Right cardiac atrium (tissue), 5 donors: ENCODE data around the gene JMJD6. TPM values are rescaled to one million over a fixed set of nuclear protein-coding genes. Genes with fewer than 3 reads are reported as not detected.
"Not testable (repeated sequence)": the region's sequence is repeated elsewhere in the genome, so short reads cannot be mapped to it uniquely, and the experiment has no call there.

Source experiments
- ATAC-seq, 2 donors: fragments of 200-7000 bp; cut with Tn5 transposase; one replicate each; pipeline versions ENCODE4 v1.8.0 to v1.9.1; 2020; ENCODE audit warnings: moderate library complexity in 2 of 2, mild to moderate bottlenecking in 1 of 2
- DNase-seq, 3 donors: peaks; one replicate each; pipeline ENCODE4 v3.0.0-alpha.2; 2020
- H3K27ac ChIP-seq: one replicate; pipeline ENCODE4 v1.5.1; 2013; ENCODE audit warnings: mild to moderate bottlenecking, low read length, control low read depth, moderate library complexity
- H3K27me3 ChIP-seq: one replicate; pipeline ENCODE4 v1.6.1; 2013; ENCODE audit not compliant: control insufficient read depth, insufficient read depth
- H3K4me1 ChIP-seq: one replicate; pipeline ENCODE4 v1.6.1; 2013; ENCODE audit warnings: low read length; ENCODE audit not compliant: control insufficient read depth, insufficient read depth
- H3K4me3 ChIP-seq: one replicate; pipeline ENCODE4 v1.5.1; 2013; ENCODE audit warnings: low read length, control low read depth
- H3K9me3 ChIP-seq: one replicate; pipeline ENCODE4 v1.6.1; 2013; ENCODE audit warnings: low read length; ENCODE audit not compliant: control insufficient read depth
- WGBS: extraction: QIAGEN DNeasy Blood & Tissue Kit; methylation state at CpG from one replicate; pipeline ENCODE4 v1.1.7; 2013; 5-methylcytosine and 5-hydroxymethylcytosine counted together
- intact Hi-C, 4 donors: fragments of 100-400 bp; cut with DNase I; formaldehyde crosslinking; loops; one replicate each; pipeline versions ENCODE4 v1.11.0 to v1.14.0; 2022 to 2023
- polyA plus RNA-seq: library from polyadenylated mRNA; stranded (reverse); fragments of 200-250 nt; gene quantifications from one replicate; pipeline ENCODE4 v1.2.3, GENCODE V29; 2013
- total RNA-seq, 4 donors: library from RNA; stranded (reverse); fragmentation: NEBNext Ultra II Directional; extraction: Animal tissue kit (Norgen Biotek cat#: 25700); gene quantifications; one replicate each; pipeline ENCODE4 v1.2.1, GENCODE V29; 2021
- donor health status: healthy with polysubstance abuse.
- donor health status: DM: no; HTN: yes; CAD: no.
- donor health status: DM: no; HTN: no; CAD: no.
- donor health status: DM: no; HTN: yes; CAD: no; lungs with severe emphysema.
- donor health status: DM: yes; HTN: yes; CAD: no.

JMJD6 gene
- total and polyA plus RNA-seq, 5 donors: 36.7 to 58.8 (median 56.1) TPM

DNA sequence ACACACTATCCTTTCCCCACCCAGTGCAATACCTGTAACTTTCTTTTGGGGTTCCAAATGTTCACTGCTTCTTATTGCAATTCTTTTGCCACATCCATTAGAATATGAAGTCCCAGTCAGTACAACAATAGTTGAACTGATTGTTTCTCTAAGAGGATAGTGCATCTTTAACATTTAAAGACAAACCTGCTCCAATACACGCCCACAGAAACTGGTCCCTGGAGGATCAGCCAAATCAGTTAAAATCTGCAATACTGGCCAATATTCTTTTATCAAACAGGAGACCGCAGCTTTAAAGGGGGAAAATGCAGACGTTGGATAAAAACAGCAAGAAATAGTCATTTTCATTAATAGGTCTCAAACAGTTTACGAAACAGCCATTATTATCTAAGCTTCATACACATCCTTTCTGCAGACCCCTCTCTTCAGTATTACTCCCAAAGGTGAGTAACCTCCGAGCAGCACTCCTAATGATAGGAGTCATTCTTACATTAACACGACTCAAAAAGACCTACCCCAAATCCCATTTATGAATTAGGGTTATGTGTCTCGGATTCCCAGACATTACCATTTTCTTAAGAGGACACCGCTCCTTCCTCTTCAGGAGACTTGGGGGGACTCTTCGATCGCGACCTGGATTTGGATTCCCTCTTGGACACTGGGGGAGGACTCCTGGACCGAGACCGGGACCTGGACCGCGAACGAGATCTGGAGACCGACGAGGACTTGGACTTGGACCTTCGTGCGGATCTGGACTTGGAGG lies 9.4 kb upstream of the JMJD6 start:
- H3K4me3 ChIP-seq: peak overlapping the region; percentile 74
- no peak for ATAC-seq
- intact Hi-C loops: no loop called here
- peaks cover 2% of the 10 kb centered on the region for H3K4me1 ChIP-seq
- H3K27ac ChIP-seq: peak overlapping the region; percentile 81
- H3K9me3 ChIP-seq: no peaks in the 10 kb centered on the region
- 1% methylated on average over 20 of the region's 20 CpGs for WGBS
- no peaks in the 10 kb centered on the region for H3K27me3 ChIP-seq
- DNase-seq: no peak

DNA sequence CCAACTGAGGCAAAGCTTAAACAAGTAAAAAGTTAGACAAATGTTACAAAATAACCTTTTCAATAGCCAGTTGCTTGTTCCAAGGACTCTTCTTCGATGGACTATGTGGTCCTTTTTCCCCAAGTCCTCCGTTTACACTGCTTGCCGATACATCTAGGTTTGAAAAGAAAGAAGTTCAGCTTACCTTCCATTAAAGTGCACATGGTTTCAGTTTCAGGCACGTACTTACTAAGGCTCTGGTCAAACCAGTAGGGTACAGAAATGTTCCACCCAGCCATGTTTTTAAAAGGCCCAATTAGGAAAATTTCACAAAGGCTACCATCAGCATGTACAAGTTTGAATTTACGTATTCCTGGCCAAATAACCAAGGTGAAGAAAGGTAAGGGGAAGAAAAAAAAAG lies 8.6 kb upstream of the JMJD6 start:
- DNase-seq: no peak
- ATAC-seq: no peak
- 14% methylated on average over 5 of the region's 5 CpGs for WGBS
- no peaks in the 10 kb centered on the region for H3K9me3 ChIP-seq
- intact Hi-C loops: no loop called here
- H3K27me3 ChIP-seq: no peaks in the 10 kb centered on the region
- H3K4me1 ChIP-seq: peaks cover 2% of the 10 kb centered on the region
- H3K4me3 ChIP-seq: peak overlapping the region; percentile 74
- no peak overlapping the region for H3K27ac ChIP-seq

DNA sequence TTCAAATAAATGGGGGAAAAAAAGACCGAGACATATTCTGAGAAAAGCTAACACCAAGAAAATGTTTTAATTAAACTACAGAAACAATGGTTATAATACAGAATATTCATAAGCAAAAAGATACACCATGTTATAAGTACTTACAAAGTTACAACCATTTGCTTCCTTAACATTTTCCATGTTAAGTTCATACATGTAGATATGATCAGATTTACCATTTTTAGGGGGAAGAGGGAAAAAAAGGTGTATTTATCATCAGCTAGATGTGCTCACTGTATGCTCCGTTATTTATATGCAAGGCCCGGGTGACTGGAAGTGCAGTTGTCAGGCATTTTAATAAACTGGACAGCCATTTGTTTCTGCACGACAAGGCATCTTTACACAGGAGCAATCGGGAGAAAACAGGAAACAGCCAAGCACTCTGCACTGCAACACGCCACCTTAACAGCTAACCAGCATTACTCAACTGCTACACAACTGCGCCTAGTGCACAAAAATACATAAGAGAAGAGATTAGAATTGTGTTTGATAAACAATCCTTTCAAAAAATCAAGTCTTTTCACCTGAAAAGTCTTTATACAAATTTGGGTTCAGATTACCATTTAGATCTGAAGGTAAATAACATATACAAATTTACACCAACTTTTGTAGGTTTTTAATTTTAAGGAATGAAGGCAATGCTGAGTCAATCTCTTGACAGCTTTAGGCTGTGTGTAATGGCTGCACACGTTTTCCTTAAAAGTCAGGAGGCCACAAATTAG lies 7.9 kb upstream of the JMJD6 start:
- intact Hi-C loops: no loop called here
- Histone ChIP-seq H3K27ac (no peak overlapping the region), H3K27me3 (no peaks in the 10 kb centered on the region), H3K4me3 (peak overlapping the region; percentile 27), H3K4me1 (peaks cover 2% of the 10 kb centered on the region), H3K9me3 (no peaks in the 10 kb centered on the region)
- no peak for ATAC-seq
- 16% methylated on average over 8 of the region's 8 CpGs for WGBS
- no peak for DNase-seq

DNA sequence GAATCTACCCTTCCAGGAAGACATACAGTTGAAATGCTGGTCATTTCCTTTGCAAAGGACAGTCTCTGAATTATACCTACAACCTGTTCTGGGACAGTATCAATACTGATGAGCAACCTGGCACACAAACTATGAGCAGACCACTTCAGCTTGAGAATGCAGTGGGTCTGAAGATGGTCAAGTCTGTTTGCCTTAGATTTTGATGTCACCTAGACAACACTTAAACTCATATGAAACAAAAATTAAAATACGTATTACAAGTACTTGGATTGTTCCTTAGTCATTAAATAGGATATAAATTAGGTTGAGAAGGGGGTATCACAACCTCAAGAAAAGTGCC lies 7.2 kb upstream of the JMJD6 start:
- H3K27me3 ChIP-seq: no peaks in the 10 kb centered on the region
- DNase-seq: no peak
- WGBS: 62% methylated on average over 1 of the region's 1 CpG
- ATAC-seq: no peak
- peaks cover 2% of the 10 kb centered on the region for H3K4me1 ChIP-seq
- no peak overlapping the region for H3K4me3 ChIP-seq
- intact Hi-C loops: no loop called here
- H3K9me3 ChIP-seq: no peaks in the 10 kb centered on the region
- no peak overlapping the region for H3K27ac ChIP-seq

DNA sequence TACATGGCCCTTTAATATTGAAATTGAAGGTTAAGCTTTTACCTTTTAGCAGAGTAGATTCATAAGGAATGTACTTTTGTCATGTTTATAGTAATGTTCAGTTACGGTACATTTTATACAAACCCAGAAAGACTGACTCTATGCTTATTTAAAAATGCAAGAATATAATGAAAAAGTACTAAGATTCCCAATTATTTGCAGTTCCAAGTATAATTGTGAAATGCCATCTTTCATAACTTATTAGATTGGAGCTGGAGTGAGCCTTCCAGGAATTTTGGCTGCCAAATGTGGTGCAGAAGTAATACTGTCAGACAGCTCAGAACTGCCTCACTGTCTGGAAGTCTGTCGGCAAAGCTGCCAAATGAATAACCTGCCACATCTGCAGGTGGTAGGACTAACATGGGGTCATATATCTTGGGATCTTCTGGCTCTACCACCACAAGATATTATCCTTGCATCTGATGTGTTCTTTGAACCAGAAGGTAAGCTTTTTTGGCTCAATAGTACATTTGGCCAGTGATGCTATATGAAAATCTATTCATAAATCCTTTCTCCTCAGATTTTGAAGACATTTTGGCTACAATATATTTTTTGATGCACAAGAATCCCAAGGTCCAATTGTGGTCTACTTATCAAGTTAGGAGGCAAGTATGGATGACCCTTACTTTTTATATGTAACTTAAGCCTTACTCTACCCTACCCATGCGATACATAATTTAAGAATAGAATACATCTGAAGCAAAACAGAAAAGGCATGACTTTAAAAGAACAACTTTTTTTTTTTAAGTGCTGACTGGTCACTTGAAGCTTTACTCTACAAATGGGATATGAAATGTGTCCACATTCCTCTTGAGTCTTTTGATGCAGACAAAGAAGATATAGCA lies 6.6 kb upstream of the JMJD6 start:
- DNase-seq (no peak), ATAC-seq (no peak)
- intact Hi-C loops: no loop called here
- H3K4me1 ChIP-seq: peaks cover 2% of the 10 kb centered on the region
- H3K4me3 ChIP-seq: no peak overlapping the region
- no peaks in the 10 kb centered on the region for H3K9me3 ChIP-seq
- H3K27me3 ChIP-seq: no peaks in the 10 kb centered on the region
- 66% methylated on average over 3 of the region's 3 CpGs for WGBS
- H3K27ac ChIP-seq: no peak overlapping the region

DNA sequence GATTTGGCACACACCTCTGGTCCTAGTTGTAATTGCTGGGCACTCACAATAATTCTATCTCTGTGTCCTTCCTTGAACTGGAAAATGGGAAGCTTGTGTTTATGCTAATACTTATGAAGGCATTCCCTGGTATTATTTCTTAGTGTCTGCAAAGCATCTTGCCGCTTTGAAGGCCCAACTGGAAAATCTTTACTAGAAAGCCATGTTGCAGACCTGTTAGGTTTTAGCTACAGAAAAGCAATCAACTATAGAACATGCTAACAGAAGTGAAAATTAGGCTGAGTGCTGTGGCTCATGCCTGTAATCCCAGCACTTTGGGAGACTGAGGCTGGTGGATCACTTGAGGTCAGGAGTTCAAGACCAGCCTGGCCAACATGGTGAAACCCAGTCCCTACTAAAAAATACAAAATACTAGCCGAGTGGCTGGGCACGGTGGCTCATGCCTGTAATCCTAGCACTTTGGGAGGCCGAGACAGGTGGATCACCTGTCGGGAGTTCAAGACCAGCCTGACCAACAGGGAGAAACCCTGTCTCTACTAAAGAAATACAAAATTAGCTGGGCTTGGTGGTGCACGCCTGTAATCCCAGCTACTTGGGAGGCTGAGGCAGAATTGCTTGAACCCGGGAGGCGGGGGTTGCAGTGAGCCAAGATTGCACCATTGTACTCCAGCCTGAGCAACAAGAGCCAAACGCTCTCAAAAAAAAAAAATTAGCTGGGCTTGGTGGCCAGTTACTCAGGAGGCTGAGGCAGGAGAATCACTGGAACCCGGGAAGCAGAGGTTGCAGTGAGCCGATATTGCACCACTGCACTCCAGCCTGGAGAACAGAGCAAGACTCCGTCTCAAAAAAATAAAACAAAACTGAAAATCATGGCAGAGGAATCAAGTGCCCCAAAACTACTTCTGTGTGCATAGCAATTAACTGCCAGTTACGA lies 5.7 kb upstream of the JMJD6 start:
- 89% methylated on average over 13 of the region's 13 CpGs for whole genome bisulfite sequencing
- H3K27ac ChIP-seq, intact Hi-C loops, H3K4me3 ChIP-seq, ATAC-seq, H3K4me1 ChIP-seq, H3K9me3 ChIP-seq, DNase-seq, H3K27me3 ChIP-seq: not testable (repeated sequence)

DNA sequence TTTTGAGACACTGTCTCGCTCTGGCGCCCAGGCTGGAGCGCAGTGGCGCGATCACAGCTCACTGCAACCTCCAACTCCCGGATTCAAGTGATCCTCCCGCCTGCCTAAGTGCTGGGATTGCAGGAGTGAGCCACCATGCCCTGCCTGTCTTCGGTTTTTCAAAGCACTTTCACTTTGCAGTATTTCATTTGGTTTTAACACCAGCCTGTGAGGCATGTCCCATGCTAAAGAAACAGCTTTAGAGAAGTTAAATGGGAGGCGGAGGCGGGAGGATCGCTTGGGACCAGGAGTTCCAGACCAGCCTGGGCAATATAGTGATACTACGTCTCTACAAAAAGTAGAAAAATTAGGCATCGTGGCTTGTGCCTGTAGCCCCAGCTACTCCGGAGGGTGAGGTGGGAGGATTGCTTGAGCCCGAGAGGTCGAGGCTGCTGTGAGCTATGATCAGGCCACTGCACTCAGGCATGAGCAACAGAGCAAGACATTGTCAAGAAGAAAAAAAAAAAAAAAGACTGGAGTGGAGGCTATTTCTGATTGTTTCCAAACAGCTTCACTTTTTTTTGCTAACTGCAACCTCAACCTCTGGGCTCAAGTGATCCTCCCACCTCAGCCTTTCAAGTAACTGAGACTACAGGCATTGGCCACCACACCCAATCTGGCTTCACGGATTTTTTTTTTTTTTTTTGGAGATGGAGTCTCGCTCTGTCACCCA lies 1.5 kb upstream of the JMJD6 start:
- WGBS: 61% methylated on average over 18 of the region's 18 CpGs
- H3K4me1 ChIP-seq: peaks cover 2% of the 10 kb centered on the region
- H3K4me3 ChIP-seq: peak overlapping the region; percentile 76
- H3K27ac ChIP-seq: peak overlapping the region; percentile 97
- DNase-seq: no peak
- no peaks in the 10 kb centered on the region for H3K27me3 ChIP-seq
- intact Hi-C loops: no loop called here
- no peaks in the 10 kb centered on the region for H3K9me3 ChIP-seq
- ATAC-seq: no peak

DNA sequence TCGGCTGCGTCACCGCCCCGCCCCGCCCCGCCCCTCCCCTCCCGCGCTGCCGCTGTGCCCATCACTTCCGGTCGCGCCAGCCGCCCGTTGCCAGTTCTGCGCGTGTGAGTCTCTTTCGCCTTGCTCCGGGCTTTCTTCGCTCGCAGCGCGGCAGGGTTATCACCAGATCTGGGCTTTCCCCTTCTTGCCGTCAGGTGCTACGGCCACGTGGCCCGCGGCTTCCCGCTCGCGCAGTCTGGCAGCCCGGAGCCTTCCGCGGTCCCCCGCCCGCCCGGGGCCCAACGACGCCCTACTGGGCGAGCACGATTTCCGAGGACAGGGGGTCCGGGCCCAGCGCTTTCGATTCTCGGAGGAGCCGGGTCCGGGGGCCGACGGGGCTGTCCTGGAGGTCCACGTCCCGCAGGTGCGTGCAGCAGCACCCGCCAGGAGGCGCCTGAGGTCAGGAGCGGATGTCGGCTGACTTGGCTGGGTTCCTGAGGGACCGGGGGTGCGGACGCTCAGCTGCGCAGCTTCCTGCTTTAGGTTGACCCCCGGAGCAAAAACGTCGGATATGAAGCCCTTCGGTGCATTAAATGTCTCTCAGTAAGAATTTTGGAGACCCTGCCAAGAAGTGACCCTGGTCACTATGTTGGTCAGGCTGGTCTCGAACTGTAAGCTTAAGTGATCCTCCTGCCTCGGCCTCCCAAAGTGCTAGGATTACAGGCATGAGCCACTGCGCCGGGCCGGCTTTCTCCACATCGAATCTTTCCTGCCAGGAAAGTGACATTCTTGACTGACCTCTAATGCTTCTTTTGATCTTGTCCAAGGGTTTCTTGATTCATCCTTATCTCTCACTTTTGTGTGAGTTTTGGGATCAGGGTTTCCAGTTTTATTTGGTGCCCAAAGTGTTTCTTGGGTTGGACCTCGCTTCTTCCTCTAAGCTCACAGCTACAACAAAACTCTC lies 641 bp upstream of the JMJD6 start, which contains the start of gene METTL23:
Gene METTL23 (plus strand): TSS at position 64 of the 943 bp plus-strand sequence. CDS start 2,872 bp downstream, outside the sequence.
- H3K9me3 ChIP-seq: no peaks in the 10 kb centered on the region
- H3K4me1 ChIP-seq: peaks cover 2% of the 10 kb centered on the region
- intact Hi-C loops: no loop called here
- DNase-seq (peak; percentile 86 to 95 (median 94)), ATAC-seq (peak; percentile 67 to 70)
- WGBS: 2% methylated on average over 71 of the region's 71 CpGs
- H3K27ac ChIP-seq: peak within 1 kb of the TSS; percentile 98
- H3K4me3 ChIP-seq: peak within 1 kb of the TSS; percentile 81
- H3K27me3 ChIP-seq: no peaks in the 10 kb centered on the region

DNA sequence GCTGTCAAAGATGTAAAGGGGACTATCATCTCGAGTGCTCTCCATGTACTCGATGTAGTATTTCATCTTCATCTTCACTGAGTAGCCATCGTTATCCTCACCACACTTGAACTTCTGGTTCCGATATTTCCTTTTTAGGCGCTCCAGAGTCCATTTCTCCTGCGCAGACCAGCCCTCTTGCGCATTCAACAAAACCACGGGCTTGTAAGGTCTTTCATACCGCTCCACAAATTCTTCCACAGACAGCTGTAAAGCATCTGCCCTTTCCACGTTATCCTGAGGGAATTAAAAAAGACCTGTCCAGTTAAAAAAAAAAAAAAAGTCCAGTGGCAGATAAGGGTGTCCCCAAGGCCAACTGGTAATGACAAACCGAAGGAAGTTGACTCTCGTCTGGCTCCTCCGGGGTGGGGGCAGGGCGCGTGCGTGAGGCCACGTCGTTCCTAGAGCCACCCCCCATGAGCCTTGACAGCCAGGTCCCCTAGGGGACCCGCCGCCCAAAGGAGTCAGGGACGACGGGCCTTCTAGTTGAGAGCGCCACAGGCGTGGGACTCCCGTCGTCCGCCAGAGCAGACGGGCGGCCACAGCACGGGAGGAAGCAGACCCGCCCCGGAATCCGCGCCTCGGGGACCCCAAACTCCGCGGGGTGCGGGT lies 701 bp downstream of the JMJD6 start:
- Histone ChIP-seq H3K4me3 (peak overlapping the region; percentile 81), H3K9me3 (no peaks in the 10 kb centered on the region), H3K27me3 (no peaks in the 10 kb centered on the region), H3K4me1 (peaks cover 2% of the 10 kb centered on the region), H3K27ac (peak overlapping the region; percentile 98)
- DNase-seq: peak; percentile 85 to 91 (median 90)
- peak; percentile 51 to 68 for ATAC-seq
- WGBS: 2% methylated on average over 38 of the region's 38 CpGs
- intact Hi-C loops: no loop called here
